SK-N-MC (cell line): ENCODE data around the gene GUCY1A1.

Experiments
- EZH2 ChIP-seq: fragments of 200-600 bp; sonication (generic); IDR thresholded peaks from one replicate; pipeline ENCODE4 v1.6.1; 2017; ENCODE audit warnings: antibody characterized with exemption
- FOXP2 ChIP-seq: optimal IDR thresholded peaks from 2 replicates; pipeline ENCODE3; 2011; ENCODE audit warnings: mild to moderate bottlenecking, moderate library complexity; ENCODE audit not compliant: insufficient read depth; ENCODE audit errors: extremely low read length, control extremely low read depth
- POLR2AphosphoS5 ChIP-seq: IDR thresholded peaks from 2 replicates; pipeline ENCODE4 v1.6.1; 2012; ENCODE audit warnings: mild to moderate bottlenecking, low read depth, low read length, borderline replicate concordance

DNA sequence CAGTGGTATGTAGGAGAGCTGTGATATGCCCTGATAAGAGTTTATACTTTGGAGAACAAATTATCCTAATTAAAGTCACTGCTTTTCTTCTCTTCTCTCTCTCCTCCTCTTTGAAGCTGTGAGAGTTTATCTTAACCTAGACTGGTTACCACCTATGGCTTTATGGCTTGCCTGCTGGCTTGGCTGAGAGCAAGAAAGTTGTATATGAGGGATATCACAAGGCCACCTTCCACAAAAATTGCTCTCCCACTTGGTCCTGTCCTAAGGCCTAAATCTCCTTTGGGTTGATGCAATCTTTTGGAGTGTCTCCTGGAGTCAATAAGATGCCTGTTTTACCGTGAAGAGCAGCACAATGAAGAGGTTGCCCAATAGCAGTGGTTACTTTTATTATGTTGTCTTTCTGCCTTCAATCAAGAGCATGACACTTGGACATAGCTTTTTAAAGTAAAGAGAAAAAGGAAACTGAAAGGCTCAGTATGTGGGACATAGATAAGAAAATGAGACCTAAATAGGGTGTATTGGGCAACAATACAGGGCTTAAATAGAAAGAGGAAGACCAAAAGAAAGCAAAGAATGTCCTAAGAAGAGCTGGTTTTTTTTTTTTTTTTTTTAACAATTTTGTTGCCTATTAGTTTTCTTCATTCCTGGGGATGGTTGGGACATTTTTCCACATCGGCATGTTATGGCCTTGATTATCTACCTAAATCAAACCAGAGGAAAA is 9.2 kb downstream of the GUCY1A1 start:
- no peak for TF ChIP-seq POLR2AphosphoS5
- no peak for TF ChIP-seq EZH2
- TF ChIP-seq FOXP2: no peak
